ENCODE results near the gene B4GALT7. TPM values are rescaled to one million over a fixed set of nuclear protein-coding genes. Genes with fewer than 3 reads are reported as not detected.
A peak's percentile ranks its signal among the peaks of the same experiment; 100 is the strongest.
"Not testable (repeated sequence)": the region's sequence is repeated elsewhere in the genome, so short reads cannot be mapped to it uniquely, and the experiment has no call there.

B4GALT7 gene
- total and polyA plus RNA-seq, 4 donors, result 8.1 to 19.7 (median 15.6) TPM

- not testable (repeated sequence) for H3K27ac ChIP-seq (ENCODE audit: low read depth in 1 of 2, low read length in 2 of 2); DNase-seq (ENCODE audit: low spot score); H3K27me3 ChIP-seq (ENCODE audit: control insufficient read depth in 4 of 4, insufficient read depth in 4 of 4, low read length in 3 of 4); H3K4me1 ChIP-seq (ENCODE audit: control insufficient read depth in 4 of 4, insufficient read depth in 4 of 4, low read length in 3 of 4); H3K36me3 ChIP-seq (ENCODE audit: control insufficient read depth in 4 of 4, insufficient read depth in 3 of 4, low read depth in 1 of 4, low read length in 3 of 4); H3K9me3 ChIP-seq (ENCODE audit: control insufficient read depth in 4 of 4, low read length in 3 of 4); H3K4me3 ChIP-seq (ENCODE audit: low read depth in 1 of 3, low read length in 3 of 3); H3K9ac ChIP-seq (ENCODE audit: low read depth in 1 of 2, low read length in 2 of 2)
- peak; percentile 27 to 41 for TF ChIP-seq RAD21 (IDR thresholded peaks at IDR 0.05)
- TF ChIP-seq HNF4A (conservative IDR thresholded peaks at IDR 0.05), result peak in 1 of 2 donors; percentile 3
- 12% methylated on average over 2 of the region's 2 CpGs for WGBS
Measured at GRCh38 chr5:177657846-177658245, 57.9 kb downstream of the B4GALT7 start.

GRCh38 chr5:177658542-177658941, 58.6 kb downstream of the B4GALT7 start:
- TF ChIP-seq RXRA (IDR thresholded peaks at IDR 0.05), result peak in 1 of 2 donors; percentile 9
- H3K27ac ChIP-seq (ENCODE audit: low read depth in 1 of 2, low read length in 2 of 2); H3K9me3 ChIP-seq (ENCODE audit: control insufficient read depth in 4 of 4, low read length in 3 of 4); H3K4me3 ChIP-seq (ENCODE audit: low read depth in 1 of 3, low read length in 3 of 3); H3K36me3 ChIP-seq (ENCODE audit: control insufficient read depth in 4 of 4, insufficient read depth in 3 of 4, low read depth in 1 of 4, low read length in 3 of 4); H3K4me1 ChIP-seq (ENCODE audit: control insufficient read depth in 4 of 4, insufficient read depth in 4 of 4, low read length in 3 of 4); DNase-seq (ENCODE audit: low spot score); H3K27me3 ChIP-seq (ENCODE audit: control insufficient read depth in 4 of 4, insufficient read depth in 4 of 4, low read length in 3 of 4): not testable (repeated sequence)
- WGBS, result 48% methylated on average over 3 of the region's 3 CpGs
- H3K9ac ChIP-seq (ENCODE audit: low read depth in 1 of 2, low read length in 2 of 2), result peak overlapping the region in 1 of 2 donors; percentile 39

Other genes starting within 250 kb of the B4GALT7 start
- 100 to 1,000 TPM; 279 to 478 TPM for gene LMAN2, start 248.5 kb upstream of the B4GALT7 start, total RNA-seq
- 100 to 1,000 TPM; 243 to 449 TPM for gene LMAN2, start 248.5 kb upstream of the B4GALT7 start, polyA plus RNA-seq
- gene RGS14, start 242.2 kb upstream of the B4GALT7 start, total RNA-seq, result 10 to 100 TPM; 10.2 to 53.8 TPM
- 10 to 100 TPM; 30.7 to 35.8 TPM for gene RGS14, start 242.2 kb upstream of the B4GALT7 start, polyA plus RNA-seq
- gene SLC34A1, start 215.7 kb upstream of the B4GALT7 start, total RNA-seq, result 1 to 10 TPM in 1 of 2 donors, under 1 TPM in 1; 0.23 to 1.0 TPM
- under 1 TPM; 0.33 to 0.60 TPM for gene SLC34A1, start 215.7 kb upstream of the B4GALT7 start, polyA plus RNA-seq
- gene PFN3, start 199.5 kb upstream of the B4GALT7 start, total RNA-seq, result not detected
- not detected for gene PFN3, start 199.5 kb upstream of the B4GALT7 start, polyA plus RNA-seq
- 100 to 1,000 TPM in 1 of 2 donors, 10 to 100 TPM in 1; 27.7 to 256 TPM for gene F12, start 190.6 kb upstream of the B4GALT7 start, total RNA-seq
- 100 to 1,000 TPM; 294 to 328 TPM for gene F12, start 190.6 kb upstream of the B4GALT7 start, polyA plus RNA-seq
- gene GRK6, start 173.5 kb upstream of the B4GALT7 start, total RNA-seq, result 10 to 100 TPM; 15.2 to 24.0 TPM
- 1 to 10 TPM; 3.1 to 6.4 TPM for gene GRK6, start 173.5 kb upstream of the B4GALT7 start, polyA plus RNA-seq
- under 1 TPM; 0.17 to 0.37 TPM for gene PRR7, start 153.3 kb upstream of the B4GALT7 start, total RNA-seq
- gene PRR7, start 153.3 kb upstream of the B4GALT7 start, polyA plus RNA-seq, result 1 to 10 TPM in 1 of 2 donors, under 1 TPM in 1; 0.60 to 1.4 TPM
- gene DBN1, start 126.5 kb upstream of the B4GALT7 start, total RNA-seq, result 1 to 10 TPM; 2.3 to 4.9 TPM
- gene DBN1, start 126.5 kb upstream of the B4GALT7 start, polyA plus RNA-seq, result 1 to 10 TPM; 1.5 to 1.8 TPM
- gene PDLIM7, start 102.5 kb upstream of the B4GALT7 start, total RNA-seq, result 10 to 100 TPM in 1 of 2 donors, 1 to 10 TPM in 1; 7.0 to 36.0 TPM
- gene PDLIM7, start 102.5 kb upstream of the B4GALT7 start, polyA plus RNA-seq, result 1 to 10 TPM; 5.5 to 10.0 TPM
- gene DOK3, start 90.3 kb upstream of the B4GALT7 start, total RNA-seq, result 10 to 100 TPM; 10.2 to 19.2 TPM
- gene DOK3, start 90.3 kb upstream of the B4GALT7 start, polyA plus RNA-seq, result 1 to 10 TPM; 1.7 to 2.9 TPM
- gene DDX41, start 83.2 kb upstream of the B4GALT7 start, total RNA-seq, result 10 to 100 TPM; 42.4 to 58.5 TPM
- gene DDX41, start 83.2 kb upstream of the B4GALT7 start, polyA plus RNA-seq, result 10 to 100 TPM; 20.4 to 48.7 TPM
- gene FAM193B, start 45.6 kb upstream of the B4GALT7 start, total RNA-seq, result 10 to 100 TPM; 14.3 to 31.8 TPM
- gene FAM193B, start 45.6 kb upstream of the B4GALT7 start, polyA plus RNA-seq, result 10 to 100 TPM; 15.5 to 16.2 TPM
- gene TMED9, start 7.9 kb upstream of the B4GALT7 start, total RNA-seq, result 100 to 1,000 TPM in 1 of 2 donors, 10 to 100 TPM in 1; 68.8 to 143 TPM
- gene TMED9, start 7.9 kb upstream of the B4GALT7 start, polyA plus RNA-seq, result 100 to 1,000 TPM in 1 of 2 donors, 10 to 100 TPM in 1; 66.7 to 234 TPM
- 1 to 10 TPM in 1 of 2 donors, under 1 TPM in 1; 0.70 to 3.9 TPM for gene FAM153A, start 182.8 kb downstream of the B4GALT7 start, total RNA-seq
- gene FAM153A, start 182.8 kb downstream of the B4GALT7 start, polyA plus RNA-seq, result under 1 TPM; 0.48 to 0.54 TPM

All from liver (tissue), 9 donors.